ENCODE data around the gene UMOD. TPM values are rescaled to one million over a fixed set of nuclear protein-coding genes. Genes with fewer than 3 reads are reported as not detected.

Gene UMOD
- total RNA-seq, 4 donors from 2014 or later = not detected

DNA sequence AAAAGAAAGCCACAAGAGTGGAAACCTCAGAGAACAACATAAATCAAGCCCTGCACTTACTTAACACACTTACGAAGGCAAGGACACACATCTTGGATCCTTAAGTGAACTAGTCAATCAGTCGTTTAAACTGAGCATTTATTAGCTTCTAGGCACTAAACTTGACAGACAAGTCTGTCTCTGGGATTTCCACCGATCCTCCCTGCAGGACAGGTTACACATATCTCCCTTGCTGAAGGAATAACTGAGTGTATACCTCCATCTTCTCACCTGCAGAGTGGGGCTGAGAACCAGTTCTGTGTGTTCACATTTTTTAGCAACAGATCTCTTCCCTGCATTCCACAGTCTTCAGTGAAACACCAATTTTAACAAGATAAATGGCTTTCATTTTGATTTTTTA lies 34.1 kb downstream of the UMOD start:
- Histone ChIP-seq H3K4me1 (no peaks in the 10 kb centered on the region), H3K4me3 (replicated peaks in 1 of 3) (no peak overlapping the region), H3K36me3 (no peaks in the 10 kb centered on the region), H3K9me3 (no peaks in the 10 kb centered on the region), H3K27ac (no peak overlapping the region), H3K27me3 (no peaks in the 10 kb centered on the region)
- WGBS, 2 donors = 43 to 68% methylated on average over 3 of the region's 3 CpGs
- intact Hi-C loops (cut with DNase I) = no loop called here
- TF ChIP-seq, protein P1, sequence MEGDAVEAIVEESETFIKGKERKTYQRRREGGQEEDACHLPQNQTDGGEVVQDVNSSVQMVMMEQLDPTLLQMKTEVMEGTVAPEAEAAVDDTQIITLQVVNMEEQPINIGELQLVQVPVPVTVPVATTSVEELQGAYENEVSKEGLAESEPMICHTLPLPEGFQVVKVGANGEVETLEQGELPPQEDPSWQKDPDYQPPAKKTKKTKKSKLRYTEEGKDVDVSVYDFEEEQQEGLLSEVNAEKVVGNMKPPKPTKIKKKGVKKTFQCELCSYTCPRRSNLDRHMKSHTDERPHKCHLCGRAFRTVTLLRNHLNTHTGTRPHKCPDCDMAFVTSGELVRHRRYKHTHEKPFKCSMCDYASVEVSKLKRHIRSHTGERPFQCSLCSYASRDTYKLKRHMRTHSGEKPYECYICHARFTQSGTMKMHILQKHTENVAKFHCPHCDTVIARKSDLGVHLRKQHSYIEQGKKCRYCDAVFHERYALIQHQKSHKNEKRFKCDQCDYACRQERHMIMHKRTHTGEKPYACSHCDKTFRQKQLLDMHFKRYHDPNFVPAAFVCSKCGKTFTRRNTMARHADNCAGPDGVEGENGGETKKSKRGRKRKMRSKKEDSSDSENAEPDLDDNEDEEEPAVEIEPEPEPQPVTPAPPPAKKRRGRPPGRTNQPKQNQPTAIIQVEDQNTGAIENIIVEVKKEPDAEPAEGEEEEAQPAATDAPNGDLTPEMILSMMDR (IDR thresholded peaks at IDR 0.05) = no peak
- no peak for TF ChIP-seq POLR2A (IDR thresholded peaks at IDR 0.05)
- DNase-seq = no peak

DNA sequence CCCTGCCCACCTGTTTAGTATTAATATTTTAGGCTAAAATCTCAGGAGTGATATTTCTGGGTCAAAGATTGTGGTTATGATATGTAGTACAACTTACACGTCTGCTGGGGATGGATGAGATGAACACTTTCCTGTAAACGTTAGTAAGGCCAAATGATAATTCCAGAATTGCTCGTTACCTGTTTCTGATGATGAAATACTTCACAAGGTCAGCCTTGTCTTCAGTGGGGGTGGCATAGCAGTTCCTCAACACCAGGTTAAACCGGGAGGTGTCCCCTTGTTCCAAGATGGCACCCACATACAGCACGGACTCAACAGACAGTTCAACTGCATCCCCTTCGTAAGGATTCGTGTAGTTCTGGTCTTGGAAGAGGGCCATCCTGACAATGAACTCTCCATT lies 34.5 kb downstream of the UMOD start:
- no peak overlapping the region for H3K27ac ChIP-seq
- no peak for DNase-seq
- TF ChIP-seq, protein P1 (IDR thresholded peaks at IDR 0.05) = no peak
- no peak for TF ChIP-seq POLR2A (IDR thresholded peaks at IDR 0.05)
- no peaks in the 10 kb centered on the region for H3K36me3 ChIP-seq
- 82 to 87% methylated on average over 7 of the region's 7 CpGs for WGBS, 2 donors
- no peaks in the 10 kb centered on the region for H3K4me1 ChIP-seq
- H3K27me3 ChIP-seq = no peaks in the 10 kb centered on the region
- no peak overlapping the region for H3K4me3 ChIP-seq (replicated peaks in 1 of 3)
- no peaks in the 10 kb centered on the region for H3K9me3 ChIP-seq
- intact Hi-C loops (cut with DNase I) = no loop called here

DNA sequence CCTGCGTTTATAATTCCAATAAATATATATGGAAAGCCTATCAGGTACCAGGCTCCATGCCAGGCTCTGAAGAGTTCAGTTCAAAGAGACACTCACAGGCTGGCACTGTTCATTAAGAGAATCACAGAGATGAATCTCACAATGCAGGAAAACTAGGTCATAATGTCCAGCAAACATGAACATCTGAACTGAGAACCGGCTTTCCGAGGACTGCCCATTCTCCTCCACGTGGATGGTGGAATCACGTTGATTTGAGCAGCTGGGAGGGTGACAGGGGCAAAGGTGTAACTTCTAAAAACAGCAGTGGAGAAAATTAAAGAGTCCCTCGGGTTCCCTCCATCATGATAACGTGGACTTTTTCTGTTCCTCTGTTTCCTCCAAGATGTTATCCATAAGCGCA lies 35.4 kb downstream of the UMOD start:
- no peak overlapping the region for H3K4me3 ChIP-seq (replicated peaks in 1 of 3)
- H3K9me3 ChIP-seq = no peaks in the 10 kb centered on the region
- no peaks in the 10 kb centered on the region for H3K36me3 ChIP-seq
- TF ChIP-seq, protein P1 (IDR thresholded peaks at IDR 0.05) = no peak
- H3K27ac ChIP-seq = no peak overlapping the region
- intact Hi-C loops (cut with DNase I) = no loop called here
- no peaks in the 10 kb centered on the region for H3K4me1 ChIP-seq
- H3K27me3 ChIP-seq = no peaks in the 10 kb centered on the region
- DNase-seq = no peak
- 51 to 62% methylated on average over 8 of the region's 8 CpGs for WGBS, 2 donors

DNA sequence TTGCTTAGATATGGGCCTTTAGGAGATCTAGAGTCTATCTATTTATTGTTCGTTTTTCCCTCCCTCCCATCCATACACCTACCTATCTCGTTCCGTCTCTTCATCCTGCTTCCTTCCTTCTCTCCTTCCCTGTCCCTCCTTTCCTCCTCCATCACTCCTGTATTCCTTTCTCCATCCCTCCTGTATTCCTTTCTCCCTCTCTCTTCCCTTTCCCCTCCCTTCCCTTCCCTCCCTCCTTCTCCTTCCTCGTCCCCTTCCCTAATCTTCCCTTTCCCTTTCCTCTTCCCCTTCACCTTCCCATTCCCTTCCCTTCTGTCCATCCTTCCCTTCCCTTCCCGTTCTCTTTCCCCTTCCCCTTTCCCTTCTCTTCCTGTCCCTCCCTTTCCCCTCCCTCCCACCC lies 35.8 kb downstream of the UMOD start:
- TF ChIP-seq POLR2A (IDR thresholded peaks at IDR 0.05) = no peak
- TF ChIP-seq, protein P1 (IDR thresholded peaks at IDR 0.05) = no peak
- no peak overlapping the region for H3K4me3 ChIP-seq (replicated peaks in 1 of 3)

DNA sequence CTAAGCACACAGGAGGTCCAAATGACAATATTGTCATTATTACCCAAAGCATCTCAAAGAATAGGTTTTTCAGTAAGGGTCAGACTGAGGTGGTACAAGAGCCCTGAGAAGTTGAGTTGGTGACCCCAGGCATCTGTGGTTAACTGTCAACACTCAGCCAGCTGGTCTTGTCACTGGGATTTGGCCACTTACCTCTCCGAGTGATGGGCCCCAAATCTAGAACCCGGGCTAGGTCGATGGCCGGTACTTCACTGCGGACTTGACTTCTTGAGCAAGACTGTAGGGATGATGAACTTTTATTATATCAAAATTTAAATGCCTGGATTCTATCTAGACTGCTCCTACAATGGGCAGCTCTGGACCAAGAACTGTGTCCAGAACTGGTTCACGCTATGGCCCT lies 36.8 kb downstream of the UMOD start:
- Histone ChIP-seq H3K27me3 (no peaks in the 10 kb centered on the region), H3K9me3 (no peaks in the 10 kb centered on the region), H3K27ac (no peak overlapping the region), H3K4me1 (no peaks in the 10 kb centered on the region), H3K36me3 (no peaks in the 10 kb centered on the region), H3K4me3 (replicated peaks in 1 of 3) (no peak overlapping the region)
- intact Hi-C loops (cut with DNase I) = no loop called here
- WGBS, 2 donors = 88 to 92% methylated on average over 6 of the region's 6 CpGs
- no peak for TF ChIP-seq POLR2A (IDR thresholded peaks at IDR 0.05)
- no peak for DNase-seq

More for the DNA sequence above, 35.8 kb downstream of the UMOD start:
- H3K27ac ChIP-seq = no peak overlapping the region
- H3K4me1 ChIP-seq = no peaks in the 10 kb centered on the region
- H3K9me3 ChIP-seq = no peaks in the 10 kb centered on the region
- H3K36me3 ChIP-seq = no peaks in the 10 kb centered on the region
- 67 to 69% methylated on average over 5 of the region's 5 CpGs for WGBS, 2 donors
- H3K27me3 ChIP-seq = no peaks in the 10 kb centered on the region
- intact Hi-C loops (cut with DNase I) = no loop called here
- no peak for DNase-seq

DNA sequence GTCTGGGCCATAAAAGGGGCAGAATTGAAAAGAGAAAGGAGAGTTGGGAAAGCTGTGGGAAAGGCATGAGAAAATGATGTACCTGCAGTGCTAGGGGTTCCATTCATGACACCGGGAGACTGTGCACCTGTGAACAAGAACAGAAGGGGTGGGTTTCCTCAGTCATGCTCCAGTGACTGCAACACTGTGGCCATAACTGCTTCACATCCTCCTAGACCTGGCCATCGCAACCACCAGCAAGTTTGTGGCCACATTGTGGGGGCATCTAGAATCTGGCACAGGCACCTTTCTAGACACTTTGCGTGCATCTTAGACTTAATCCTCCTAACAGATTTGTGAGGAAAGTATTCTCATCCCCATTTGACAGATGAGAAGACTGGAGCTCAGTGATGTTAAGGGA lies 37.9 kb downstream of the UMOD start:
- no peaks in the 10 kb centered on the region for H3K4me1 ChIP-seq
- H3K27ac ChIP-seq = no peak overlapping the region
- no peak for DNase-seq
- intact Hi-C loops (cut with DNase I) = no loop called here
- no peaks in the 10 kb centered on the region for H3K36me3 ChIP-seq
- TF ChIP-seq, protein P1 (IDR thresholded peaks at IDR 0.05) = no peak
- no peak for TF ChIP-seq POLR2A (IDR thresholded peaks at IDR 0.05)
- H3K9me3 ChIP-seq = no peaks in the 10 kb centered on the region
- no peaks in the 10 kb centered on the region for H3K27me3 ChIP-seq
- WGBS, 2 donors = 84 to 89% methylated on average over 3 of the region's 3 CpGs
- no peak overlapping the region for H3K4me3 ChIP-seq (replicated peaks in 1 of 3)

Measured in thyroid gland (tissue), 4 donors.